ENCODE measurements around the gene TM7SF2.
"Not testable (repeated sequence)": the region's sequence is repeated elsewhere in the genome, so short reads cannot be mapped to it uniquely, and the experiment has no call there.

Gene TM7SF2

DNA sequence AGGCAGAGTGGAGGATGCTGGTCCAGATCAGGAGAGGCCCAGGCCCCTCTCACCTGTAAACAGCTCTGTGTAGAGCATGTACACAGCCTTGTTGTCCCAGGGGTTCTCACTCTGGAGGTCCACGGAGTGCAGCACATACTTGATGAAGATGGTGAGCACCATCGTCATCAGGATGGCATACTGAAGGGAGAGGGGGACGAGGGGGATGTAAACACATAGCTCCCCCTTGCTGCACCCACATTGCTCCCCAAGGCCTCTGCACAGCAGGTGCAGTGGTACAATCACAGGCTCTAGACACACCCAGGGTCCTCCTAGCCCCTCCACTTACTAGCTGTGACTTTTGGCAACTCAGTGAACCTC lies 19.7 kb downstream of the TM7SF2 start:
- DNase-seq = no peak

DNA sequence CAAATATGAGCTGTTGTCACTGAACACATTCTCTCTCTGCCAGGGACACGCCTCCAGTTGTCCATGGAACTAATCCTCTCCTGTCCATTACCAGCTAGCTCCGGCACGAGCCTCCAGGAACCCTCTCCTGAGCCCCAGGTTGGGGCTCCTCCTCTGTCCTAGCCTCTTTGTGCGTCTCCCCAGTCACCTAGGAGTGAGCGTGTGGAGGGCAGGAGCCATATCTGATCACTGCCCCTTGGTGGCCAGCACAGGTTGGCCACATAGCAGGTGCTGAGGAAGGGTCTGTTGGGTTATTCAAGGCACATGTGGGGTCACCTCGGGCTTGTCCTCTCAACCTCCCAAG lies 20.2 kb downstream of the TM7SF2 start:
- no peak for DNase-seq

DNA sequence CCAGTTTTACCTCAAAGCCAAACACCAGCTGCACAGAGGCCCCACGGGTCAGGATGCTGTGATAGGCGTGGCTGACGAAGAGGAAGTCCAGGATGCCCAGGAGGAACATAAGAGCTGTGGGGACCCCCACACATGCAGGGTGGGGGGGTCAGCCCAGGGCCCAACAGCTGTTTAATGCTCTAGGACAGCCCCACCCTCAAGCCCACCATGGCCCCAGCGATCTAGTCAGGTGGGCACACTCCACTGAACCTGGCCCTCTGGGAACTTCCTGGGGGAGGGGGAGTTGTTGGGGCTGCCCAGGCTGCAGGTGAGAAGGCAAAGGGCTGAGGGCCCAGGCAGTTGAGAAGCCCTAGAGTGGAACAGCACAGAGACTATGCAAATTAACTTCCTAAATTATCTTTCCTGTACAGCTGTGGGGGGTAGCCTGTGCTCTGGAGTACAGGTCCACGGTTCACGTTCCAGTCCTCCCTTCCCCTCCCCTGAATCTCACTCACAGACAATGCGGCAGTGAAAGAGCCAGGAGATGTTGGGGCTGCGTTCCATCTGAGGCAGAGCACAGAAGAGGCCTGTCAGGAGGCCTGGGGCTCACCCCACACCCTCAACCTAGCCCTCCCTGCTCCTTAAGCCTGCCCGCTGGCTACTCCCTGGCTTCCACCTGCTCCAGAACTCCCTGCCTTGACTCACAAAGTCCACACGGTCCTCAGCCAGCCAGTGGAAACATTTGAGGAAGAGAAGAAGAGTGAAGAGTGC lies 20.7 kb downstream of the TM7SF2 start:
- DNase-seq = no peak

DNA sequence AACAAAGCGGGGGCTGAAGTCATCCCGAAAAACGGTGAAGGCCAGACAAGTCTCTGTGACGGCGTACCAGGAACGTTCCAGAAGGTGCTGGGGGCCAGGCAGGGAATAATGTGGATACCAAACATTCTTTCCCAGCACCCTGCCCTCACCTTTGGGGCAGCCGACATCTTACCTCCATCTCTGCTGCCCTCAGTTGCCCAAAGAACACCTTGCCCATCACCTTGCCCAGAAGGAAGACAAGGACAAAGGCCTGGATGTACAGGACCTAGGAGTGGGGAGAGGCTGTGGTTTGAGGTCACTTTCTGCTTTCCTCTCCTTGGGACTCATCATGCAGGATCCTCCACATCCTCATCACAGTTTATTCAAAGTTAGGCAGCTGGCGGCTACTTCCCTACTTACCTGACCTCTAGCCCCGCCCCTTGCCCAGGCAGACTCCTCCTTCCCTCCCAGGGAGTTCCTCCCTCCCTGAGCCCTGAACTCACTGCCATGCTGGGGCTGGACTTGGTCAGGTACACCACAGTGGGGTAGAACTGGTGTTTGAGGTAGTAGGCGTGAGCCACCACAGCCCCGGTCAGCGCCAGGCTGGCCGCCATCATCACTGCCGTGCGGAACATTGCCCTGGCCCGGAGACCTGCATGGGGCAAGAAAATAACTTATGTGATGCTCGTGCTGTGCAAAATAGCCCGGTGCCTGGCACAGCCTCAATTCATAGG lies 21.5 kb downstream of the TM7SF2 start:
- peak; percentile 66 for DNase-seq

DNA sequence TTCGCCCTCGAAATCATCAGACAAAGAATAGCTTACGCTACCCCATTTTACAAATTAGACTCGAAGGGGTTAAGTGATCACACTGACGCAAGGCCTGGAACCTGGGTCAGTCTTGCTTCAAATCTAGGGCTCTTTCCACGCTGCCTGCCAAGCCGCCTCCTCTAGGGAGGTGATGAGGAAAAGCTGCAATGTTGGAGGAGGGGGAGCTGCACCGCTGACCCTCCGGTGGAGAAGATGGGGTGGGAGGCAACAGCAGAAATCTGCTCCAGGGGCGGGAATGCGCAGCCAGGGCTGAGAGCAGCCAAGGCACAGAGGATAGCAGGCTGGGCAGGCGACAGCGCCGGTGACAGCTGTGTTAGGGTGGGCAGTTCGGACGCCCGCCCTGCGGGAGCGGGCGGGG lies 22.1 kb downstream of the TM7SF2 start:
- DNase-seq = no peak

DNA sequence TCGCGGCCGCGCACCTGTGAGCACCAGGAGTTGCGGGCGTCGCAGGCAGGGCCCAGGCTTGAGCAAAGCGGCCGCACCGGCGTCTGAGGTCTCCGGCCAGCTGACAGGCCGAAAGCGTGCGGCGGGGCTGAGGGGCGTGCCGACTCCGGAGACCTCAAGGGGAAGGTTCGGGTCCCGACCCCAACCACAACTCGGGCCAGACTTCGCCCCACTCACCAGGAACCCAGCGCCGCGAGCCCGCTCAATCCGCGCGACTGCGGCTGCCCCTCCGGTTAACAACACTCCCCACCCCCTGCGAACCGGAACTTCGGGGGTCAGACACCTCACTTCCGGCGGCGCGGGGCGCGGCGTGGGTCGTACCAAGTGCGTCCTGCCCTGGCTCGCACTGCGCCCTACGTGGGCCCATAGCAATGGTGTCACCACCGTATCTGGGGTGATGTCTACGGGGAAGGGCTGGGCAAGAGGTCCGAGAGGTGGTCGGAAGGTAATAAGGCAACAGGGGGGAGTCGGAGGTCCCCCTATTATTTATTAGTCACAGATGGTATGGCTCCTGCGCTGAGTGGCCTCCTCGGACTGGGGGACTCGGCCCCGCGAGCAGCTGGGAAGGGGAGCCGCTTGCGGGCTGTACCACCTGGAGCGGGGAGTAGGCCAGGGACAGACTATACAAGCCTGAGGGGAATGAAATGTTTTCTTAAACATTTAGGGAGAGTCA lies 22.7 kb downstream of the TM7SF2 start, which contains the start of gene SYVN1:
TSS of gene SYVN1 (minus strand) at position 280 of the 712 bp plus-strand sequence. CDS start 918 bp downstream, outside the sequence.
- peak; percentile 86 for DNase-seq

DNA sequence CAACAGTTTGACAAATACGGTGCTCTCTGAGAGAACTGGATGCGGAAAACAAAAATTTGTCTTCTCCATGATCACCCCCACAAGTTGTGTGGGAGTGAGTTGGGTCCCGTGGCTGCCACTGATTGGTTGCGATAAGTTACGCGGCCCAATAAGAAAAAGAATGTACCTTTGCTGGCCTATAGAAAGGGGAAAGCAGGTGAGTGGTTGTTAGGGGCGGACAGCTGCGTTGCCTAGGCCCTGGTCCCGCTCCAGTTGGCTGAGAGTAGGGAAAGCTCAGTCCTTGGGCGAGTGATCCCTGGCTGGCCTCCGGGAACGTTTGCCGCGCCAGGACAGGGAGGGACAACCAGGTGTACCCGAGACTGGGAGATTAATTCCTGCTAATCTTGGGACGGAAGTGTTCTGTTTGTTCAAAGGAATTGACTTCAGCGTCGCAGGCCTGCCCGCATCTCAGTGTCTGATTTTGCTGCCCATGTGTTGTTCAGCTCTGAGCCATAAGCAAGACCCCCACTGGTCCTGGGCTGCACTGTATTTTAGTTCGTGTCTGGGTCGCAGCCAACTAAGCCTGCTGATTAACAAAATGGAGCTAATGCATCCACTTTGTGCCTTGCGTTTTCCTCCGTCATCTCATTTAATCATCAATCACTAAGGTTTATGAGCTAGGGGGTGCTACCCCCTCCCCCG lies 23.4 kb downstream of the TM7SF2 start:
- DNase-seq = peak; percentile 97

DNA sequence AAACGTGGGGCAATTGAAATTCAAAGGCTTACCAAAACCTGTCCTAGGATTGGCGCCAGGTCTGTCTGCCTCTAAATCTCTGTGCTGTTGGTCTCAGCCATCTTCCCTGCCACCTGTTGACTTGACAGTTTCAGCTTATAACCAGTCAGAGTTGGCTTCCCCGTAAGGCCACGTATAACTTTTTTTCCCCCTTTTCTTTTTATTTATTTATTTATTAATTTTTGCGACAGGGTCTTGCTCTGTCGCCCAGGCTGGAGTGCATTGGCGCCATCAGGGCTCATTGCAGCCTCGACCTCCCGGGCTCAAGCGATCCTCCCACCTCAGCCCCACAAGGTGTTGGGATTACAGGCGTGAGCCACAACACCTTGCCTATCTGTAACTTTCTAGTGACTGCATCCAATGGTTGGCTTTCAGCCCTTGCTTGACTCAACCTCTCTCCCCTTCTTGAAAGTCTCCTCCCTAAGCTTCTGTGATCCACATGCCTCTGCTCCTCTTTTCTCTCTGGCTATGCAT lies 24.0 kb downstream of the TM7SF2 start:
- no peak for DNase-seq

DNA sequence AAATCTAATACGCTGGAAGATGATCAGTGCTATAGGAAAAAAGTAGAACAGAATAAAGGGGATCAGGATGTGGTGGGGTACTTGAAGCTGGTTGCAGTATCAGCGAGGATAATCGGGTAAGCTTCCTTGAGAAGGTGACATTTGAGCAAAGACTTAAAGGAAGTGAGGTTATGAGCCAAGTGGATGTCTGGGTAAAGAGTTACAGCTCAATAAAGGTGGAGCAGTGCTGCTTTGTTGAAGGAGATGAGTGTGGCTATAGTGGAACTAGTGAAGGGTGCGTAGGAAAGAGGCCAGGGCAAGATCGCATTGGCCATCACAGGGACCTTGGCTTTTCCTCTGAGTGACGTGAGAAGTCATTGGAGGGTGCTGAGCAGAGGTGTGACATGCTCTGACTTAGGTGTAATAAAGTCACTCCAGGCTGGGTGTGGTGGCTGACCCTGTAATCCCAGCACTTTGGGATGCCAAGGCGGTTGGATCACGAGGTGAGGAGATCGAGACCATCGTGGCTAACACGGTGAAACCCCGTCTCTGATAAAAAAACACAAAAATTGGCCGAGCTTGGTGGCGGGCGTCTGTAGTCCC lies 24.9 kb downstream of the TM7SF2 start:
- DNase-seq = no peak

DNA sequence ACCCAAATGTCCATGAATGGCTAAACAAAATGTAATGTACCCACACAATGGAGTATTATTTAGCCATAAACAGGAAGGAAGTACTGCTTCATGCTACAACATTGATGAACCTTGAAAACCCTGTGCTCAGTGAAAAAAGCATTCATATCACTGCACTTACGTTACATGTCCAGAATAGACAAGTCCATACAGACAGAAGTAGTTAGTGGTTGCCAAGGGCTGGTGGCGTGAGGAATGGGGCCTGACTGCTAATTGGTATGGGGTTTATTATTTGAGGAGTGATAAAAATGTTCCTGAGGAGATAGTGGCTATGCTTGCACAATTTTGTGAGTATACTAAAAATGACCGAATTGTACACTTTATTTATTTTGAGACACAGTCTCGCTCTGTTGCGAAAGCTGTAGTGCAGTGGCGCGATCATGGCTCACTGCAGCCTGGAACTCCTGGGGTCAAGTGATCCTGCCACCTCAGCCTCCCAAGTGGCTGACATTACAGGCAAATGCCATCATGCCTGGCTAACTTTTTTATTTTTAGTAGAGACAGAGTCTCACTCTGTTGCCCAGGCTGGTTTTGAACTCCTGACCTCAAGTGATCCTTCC lies 30.3 kb downstream of the TM7SF2 start:
- no peak for DNase-seq

DNA sequence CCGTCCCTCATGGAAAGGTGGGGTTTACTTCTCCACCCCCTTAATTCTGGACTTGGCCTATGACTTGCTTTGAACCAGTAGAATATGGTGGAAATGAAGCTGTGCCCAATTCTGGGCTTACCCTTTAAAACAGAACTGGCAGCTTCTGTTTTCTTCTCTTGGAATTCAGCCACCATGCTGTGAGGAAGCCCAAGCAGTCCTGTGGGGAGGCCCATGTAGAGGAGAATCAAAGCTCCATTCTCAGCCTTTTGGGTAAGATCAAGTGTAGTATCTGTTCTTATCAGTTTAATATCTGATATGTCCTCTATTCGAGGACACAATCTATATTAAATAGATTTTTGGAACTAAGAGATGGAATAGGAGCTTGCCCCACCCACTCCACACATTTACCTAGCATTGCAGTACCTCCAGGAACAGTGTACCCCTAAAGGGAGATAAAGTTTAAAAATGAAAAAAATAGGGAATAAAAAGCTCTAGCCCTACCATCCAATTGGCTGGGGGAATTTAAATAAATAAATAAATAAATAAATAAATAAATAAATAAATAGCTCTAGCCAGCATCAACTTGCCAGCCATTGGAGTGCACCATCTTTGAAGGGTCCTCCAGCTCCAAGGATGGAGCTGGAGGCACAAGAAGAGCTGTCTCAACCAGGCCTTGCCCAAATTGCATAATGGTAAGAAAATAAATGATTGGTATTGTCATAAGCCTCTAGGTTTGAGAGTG lies 35.8 kb downstream of the TM7SF2 start:
- no peak for DNase-seq

DNA sequence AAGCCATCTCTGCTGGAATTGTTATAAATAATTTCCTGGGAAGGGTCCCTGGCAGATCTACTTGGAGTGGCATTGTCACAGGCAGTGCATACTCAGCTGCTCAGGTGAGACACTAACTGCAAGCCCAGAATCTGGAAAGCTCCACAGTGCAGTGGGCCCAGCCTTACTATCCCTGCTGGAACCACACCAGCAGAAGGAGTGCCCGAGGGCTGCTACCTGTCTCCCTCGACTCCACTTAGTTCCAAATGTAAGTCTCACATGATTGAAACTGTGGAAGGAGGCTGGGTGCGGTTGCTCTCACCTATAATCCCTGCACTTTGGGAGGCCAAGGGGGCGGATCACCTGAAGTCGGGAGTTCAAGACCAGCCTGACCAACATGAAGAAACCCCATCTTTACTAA lies 37.0 kb downstream of the TM7SF2 start:
- no peak for DNase-seq

DNA sequence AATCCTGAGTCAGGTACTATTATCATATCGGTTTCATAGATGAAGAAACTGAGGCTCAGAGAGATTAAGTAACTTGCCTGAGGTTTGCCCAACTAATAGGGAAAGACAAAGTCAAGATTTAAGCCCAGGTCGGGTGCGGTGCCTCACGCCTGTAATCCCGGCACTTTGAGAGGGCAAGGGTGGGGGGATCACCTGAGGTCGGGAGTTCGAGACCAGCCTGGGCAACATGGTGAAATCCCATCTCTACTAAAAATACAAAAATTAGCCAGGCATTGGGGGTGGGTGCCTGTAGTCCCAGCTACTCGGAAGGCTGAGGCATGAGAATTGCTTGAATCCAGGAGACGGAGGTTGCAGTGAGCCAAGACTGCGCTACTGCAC lies 38.4 kb downstream of the TM7SF2 start:
- not testable (repeated sequence) for DNase-seq

DNA sequence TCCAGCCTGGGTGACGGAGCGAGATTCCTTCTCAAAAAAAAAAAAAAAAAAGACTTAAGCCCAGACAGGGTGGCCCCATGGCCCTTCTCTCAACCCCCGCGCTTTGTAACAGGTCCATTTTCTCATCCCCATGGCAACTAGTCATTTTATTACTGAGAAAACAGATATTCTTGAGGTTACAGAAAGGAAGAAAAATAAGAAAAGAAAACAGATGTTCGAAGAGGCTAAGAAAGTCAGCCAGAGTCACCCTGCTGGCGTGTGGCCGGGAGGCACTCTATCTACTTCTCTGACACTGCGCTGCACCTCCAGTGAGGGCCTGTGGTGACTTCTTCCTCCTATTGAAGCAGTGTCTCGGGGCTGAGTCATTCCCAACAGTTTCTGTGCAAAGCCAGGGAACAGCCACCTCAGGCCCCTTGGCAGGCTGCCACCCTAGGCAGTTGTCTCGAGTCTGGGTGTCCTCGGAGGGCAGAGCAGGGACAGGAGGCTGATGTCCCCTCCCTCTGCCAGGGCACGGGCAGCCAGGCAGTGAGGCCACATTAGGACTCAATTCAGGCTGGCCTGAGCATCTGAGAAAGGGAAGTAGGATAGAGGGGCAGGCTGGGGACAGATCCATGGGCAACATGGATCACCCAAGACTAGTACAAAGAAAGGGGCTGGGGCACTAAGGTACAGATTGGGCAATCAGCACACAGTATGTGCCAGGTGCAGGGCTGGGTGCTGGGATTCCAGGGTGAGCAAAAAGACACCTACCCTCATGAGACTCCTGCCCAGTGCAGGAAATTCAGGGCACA lies 39.0 kb downstream of the TM7SF2 start:
- DNase-seq = peak; percentile 65

DNA sequence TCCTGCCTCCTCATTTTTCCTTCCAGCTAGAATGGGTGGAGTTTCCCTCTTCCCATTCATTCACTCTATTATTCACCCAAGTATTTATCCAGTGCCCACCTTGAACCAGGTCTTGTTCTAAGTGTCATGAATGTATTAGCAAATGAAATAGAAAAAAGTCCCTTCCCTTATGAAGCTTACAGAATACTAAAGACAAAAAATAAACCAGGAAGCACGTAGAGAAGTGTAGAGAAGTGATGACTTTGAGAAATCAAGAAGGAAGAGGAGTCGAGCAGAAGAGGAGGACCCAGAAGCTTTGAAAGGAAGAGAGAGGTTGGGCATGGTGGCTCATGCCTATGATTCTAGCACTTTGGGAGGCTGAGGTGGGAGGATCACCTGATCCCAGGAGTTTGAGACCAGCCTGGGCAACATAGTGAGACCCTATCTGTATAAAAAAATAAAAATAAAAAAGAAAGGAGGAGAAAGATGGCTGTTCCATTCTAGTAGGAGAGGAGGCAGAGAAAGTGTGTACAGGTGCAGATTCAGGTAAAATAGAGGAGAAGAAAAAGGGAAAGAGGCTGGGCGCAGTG lies 39.7 kb downstream of the TM7SF2 start:
- DNase-seq = no peak

DNA sequence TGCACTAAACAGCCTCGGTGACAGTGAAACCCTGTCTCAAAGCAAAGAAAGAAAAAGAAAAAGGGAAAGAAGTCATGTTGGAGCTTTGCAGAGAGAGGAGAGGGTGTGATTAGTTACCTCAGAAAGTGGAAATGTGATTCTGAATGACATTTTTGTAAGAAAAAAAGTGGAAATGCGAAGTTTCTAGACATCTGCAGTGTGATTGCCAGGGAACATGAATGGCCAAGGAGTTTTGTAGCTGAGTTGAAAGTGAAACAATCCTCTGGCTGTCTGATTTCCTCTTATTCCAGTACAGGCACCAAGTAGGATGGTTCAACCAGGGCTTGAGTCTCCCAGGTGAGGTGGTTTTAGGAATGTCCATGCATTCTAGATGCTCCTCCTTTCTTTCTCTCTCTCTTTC lies 40.5 kb downstream of the TM7SF2 start:
- DNase-seq = no peak

DNA sequence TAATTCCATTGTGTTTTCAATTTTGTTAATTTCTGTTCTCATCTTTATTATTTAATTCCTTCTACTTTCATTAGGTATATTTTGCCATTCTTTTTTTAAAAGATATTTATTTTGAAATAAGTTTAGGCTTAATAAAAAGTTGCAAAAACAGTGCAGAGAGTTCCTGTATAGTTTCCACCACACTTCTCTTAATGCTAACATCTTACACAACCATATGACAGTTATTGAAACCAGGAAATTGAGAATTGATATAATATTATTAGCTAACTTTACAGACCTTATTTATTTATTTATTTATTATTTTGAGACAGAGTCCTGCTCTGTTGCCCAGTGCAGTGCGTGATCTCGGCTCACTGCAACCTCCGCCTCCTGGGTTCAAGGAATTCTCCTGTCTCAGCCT lies 44.6 kb downstream of the TM7SF2 start:
- DNase-seq = no peak

DNA sequence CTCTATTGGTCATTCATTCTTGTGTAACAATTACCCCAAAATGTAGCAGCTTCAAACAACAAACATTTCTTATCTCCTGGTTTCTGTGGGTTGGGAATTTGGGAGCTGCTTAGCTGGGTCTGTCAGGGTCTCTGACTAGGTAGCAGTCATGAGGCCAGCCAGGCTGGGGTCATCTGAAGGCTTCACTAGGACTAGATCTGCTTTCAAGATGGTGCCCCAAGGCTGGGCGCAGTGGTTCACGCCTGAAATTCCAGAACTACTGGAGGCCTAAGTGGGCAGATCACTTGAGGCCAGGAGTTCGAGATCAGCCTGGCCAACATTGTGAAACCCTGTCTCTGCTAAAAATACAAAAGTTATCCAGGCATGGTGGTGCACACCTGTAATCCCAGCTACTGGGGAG lies 45.3 kb downstream of the TM7SF2 start:
- no peak for DNase-seq

DNA sequence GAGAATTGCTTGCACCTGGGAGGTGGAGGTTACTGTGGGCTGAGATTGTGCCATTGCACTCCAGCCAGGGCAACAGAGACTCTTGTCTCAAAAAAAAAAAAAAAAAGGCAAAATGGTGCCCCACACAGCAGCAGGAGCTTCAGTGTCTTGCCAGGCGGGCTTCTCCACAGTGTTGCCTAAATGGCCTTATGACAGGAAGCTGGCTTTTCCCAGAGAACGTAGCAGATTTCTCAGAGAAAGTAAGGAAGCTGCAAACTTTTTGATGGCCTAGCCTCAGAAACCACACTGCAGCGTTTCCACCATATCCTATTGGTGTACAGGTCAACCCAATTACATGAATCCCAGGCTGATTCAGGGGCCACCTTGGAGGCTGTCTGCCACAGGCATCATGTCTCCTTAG lies 45.7 kb downstream of the TM7SF2 start:
- DNase-seq = no peak

DNA sequence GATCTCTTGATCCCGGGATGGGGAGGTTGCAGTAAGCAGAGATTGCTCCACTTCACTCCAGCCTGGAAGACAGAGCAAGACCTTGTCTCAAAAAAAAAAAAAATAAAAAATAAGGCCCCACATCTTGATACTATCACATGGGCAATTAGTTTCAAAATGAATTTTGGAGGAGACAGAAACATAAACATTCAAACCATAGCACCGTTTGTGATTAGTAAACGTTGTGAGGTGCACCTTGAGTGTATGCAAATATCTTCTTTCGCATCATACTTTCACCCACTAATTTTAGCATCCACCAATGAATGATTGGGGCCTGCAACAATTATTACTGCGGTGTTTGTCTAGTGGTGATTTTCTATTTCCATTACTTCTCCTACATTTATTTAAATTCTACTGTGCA lies 47.3 kb downstream of the TM7SF2 start:
- no peak for DNase-seq

DNA sequence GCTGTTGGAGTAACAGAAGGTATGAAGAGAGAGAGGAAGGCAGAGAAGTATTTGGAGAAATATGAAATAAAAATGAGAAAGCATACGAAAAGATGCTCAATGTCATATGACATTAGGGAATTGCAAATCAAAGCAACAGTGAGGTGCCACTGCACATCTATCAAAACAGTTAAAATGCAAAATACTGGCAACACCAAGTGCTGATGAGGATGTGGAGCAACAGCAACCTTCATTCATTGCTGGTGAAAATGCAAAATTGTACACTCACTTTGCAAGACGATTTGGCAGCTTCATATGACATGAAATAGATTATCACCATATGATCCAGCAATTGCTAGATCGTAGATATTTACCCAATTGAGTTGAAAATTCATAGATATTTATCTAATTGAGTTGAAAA lies 49.0 kb downstream of the TM7SF2 start:
- DNase-seq = no peak

Measured in NCI-H510A (cell line).